ENCODE measurements around the gene PLD2. TPM values are rescaled to one million over a fixed set of nuclear protein-coding genes. Genes with fewer than 3 reads are reported as not detected.
"Not testable (repeated sequence)": the region's sequence is repeated elsewhere in the genome, so short reads cannot be mapped to it uniquely, and the experiment has no call there.

Gene PLD2
- total RNA-seq, 1 donor from 2014 or later = 6.7 TPM

- no peak for DNase-seq (ENCODE audit: low read depth)
These were observed 47.2 kb downstream of the PLD2 start for GRCh38 chr17:4854111-4854681.

DNA sequence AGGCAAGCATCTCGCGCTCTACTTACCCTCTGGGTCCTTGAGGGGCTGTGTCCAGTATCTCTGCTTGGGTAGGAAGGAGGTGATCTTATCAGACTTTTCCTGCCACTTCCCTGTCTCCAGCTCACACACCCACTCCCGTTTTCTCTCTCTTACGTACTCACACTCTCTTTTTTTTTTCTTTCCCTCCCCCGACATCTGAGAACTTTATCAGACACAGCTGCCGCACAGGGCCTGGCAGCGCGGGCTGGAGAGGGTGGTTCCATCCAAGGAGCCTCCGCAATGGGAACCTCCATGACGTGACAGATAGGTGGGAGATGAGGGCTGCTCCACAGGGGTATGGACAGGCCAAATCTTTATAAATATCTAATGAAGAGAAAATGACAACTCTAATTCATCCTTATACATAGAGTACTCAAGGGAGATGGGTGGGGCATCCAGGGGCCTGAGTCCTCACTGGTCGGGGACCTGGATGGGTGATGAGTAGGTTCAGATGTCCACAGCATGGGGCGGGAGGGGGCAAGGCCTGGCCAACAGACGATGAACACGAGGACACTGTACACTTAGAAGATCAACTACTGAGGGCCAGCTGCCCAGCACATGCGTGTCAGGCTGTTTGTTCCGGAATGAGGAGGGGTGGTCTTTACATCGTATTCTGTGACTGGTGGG, 49.5 kb downstream of the PLD2 start:
- DNase-seq (ENCODE audit: low read depth) = no peak

DNA sequence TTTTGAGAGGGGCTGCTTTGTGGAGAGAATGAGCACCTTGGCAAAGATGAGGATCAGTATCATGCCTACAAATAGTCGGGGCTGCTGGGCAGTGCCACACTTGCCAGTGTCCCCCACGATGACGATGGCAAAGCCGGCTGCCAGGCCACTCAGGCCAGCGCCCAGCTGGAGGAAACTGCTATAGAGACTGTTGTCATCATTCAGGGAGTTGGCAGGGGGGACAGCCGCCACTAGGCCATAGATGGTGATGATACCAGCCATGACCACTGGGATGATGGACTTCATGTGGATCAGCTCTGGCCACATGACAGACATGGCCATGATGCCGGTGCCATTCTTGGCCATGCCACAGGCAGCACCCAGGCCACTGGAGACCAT, 50.0 kb downstream of the PLD2 start:
- DNase-seq (ENCODE audit: low read depth) = no peak

GRCh38 chr17:4857347-4857746, 50.4 kb downstream of the PLD2 start:
- not testable (repeated sequence) for DNase-seq (ENCODE audit: low read depth)

- DNase-seq (ENCODE audit: low read depth) = no peak
These were observed 51.3 kb downstream of the PLD2 start for GRCh38 chr17:4858068-4858881.

- DNase-seq (ENCODE audit: low read depth) = no peak
These were observed 51.9 kb downstream of the PLD2 start for GRCh38 chr17:4858882-4859260.

DNA sequence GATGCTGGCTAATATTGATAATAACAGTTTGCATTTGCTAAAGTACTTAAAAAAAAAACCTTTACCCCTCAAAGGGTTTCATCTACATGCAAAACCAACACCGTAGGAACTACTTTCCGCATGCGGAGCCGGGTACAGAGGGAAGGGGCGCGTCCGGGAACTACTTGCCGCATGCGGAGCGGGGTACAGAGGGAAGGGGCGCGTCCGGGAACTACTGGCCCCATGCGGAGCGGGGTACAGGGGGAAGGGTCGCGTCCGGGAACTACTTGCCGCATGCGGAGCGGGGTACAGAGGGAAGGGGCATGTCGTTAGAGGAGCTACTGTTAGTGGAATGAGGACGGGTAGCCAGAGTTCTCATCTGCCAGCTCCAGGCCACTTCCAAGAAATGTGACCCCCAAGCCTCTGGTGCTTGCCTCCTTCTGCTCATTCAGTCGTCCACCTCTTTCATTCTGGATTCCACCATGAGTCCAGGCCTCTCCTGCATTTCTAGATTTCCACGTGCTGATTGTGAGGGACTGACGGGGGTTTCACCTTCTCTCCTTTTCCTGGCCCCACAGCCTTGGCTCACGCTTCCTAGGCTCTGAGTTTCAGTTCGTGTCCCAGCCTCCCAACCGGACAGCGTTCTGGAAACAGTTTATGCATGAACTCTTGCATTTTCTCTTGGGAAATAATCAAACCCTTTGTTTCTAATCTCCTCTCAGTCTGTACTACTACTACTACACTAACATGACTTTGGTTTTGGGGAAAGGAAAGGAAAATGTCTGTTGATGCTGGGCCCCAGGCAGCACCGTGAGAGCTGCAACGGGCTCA, 53.1 kb downstream of the PLD2 start:
- DNase-seq (ENCODE audit: low read depth) = no peak

GRCh38 chr17:4860651-4861050, 53.7 kb downstream of the PLD2 start:
- no peak for DNase-seq (ENCODE audit: low read depth)

DNA sequence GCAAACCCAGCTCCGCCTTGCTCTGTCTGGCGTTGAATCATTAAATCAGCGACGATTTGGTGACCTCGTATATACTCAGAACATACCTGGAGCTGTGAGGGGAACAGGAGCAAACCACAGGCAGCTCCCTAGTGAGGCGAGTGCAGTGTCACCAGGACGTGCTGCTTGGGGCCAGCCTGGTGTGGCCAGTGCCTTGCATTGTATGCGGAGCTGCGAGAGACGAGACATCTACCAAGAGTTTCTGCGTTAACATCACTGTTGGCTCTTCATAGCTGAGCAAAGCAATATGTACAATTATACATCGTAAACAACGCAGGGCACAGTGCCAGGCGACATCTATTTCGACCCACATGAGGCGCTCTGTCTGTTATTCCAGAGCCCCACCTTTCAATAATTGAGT, 54.1 kb downstream of the PLD2 start:
- no peak for DNase-seq (ENCODE audit: low read depth)

DNA sequence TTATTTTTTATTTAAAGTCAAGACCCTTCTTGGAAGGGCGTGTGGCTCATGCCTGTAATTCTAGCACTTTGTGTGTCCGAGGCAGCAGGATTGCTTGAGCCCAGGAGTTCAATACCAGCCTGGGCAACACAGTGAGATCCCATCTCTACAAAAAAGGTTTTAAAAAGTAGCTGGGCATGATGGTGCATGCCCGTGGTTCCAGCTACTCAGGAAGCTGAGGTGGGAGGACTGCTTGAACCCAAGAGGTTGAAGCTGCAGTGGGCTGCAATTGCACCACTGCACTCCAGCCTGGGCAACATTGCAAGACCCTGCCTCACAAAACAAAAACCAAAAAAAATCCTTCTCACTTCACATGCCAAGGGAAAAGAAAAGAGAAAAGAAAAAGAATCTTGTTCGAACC, 55.8 kb downstream of the PLD2 start:
- DNase-seq (ENCODE audit: low read depth) = no peak

DNA sequence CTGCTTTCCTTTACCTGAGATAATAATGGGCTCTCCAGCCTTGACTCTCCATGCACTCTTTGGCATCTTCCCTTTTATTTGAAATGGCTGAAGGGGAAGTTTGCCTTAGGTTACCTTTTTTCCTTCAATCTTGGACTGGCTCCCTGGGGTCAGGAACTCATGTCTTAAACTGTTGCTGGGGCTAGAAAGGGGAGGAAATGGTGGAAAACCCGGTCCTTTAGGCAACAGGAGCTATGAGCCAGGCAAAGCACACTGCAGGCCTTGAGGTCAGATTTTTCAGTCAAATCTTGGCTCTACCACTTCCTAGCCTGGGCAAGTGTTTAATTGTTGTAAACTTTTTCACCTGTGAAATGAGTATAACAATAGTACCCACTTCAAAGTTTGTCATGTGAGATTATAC, 56.4 kb downstream of the PLD2 start:
- no peak for DNase-seq (ENCODE audit: low read depth)

DNA sequence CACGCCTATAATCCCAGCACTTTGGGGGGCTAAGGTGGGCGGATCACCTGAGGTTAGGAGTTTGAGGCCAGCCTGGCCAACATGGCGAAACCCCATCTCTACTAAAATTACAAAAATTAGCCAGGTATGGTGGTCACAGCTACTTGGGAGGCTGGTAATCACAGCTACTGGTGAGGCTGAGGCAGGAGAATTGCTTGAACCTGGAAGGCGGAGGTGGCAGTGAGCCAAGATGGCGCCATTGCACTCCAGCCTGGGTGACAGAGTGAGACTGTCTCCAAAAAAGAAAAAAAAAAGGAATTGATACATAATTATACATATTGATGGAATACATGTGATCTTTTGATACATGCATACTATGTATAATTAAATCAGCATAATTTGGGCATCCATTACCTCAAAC, 60.6 kb downstream of the PLD2 start:
- not testable (repeated sequence) for DNase-seq (ENCODE audit: low read depth)

- not testable (repeated sequence) for DNase-seq (ENCODE audit: low read depth)
These were observed 62.4 kb downstream of the PLD2 start for GRCh38 chr17:4869058-4869998.

DNA sequence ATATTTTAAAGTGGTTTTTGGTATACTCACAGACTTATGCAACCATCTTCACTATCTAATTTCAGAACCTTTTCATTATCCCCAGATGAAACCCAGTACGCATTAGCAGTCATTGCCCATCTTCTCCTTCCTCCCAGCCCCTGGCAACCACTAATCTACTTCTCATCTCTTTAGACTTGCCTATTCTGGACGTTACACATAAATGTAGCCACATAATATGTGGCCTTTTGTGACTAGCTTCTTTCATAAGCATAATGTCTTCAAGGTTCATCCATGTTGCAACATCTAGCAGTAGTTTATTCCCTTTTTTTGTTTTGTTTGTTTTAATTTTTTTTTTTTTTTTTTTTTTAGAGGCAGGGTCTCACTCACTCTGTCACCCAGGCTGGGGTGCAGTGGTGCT, 63.9 kb downstream of the PLD2 start:
- DNase-seq (ENCODE audit: low read depth) = no peak

- DNase-seq (ENCODE audit: low read depth) = no peak
These were observed 65.8 kb downstream of the PLD2 start for GRCh38 chr17:4872786-4873185.

Other genes starting within 250 kb of the PLD2 start
- gene GGT6, start 246.6 kb upstream of the PLD2 start, total RNA-seq = not detected in 2 replicates
- gene SMTNL2, start 222.6 kb upstream of the PLD2 start, total RNA-seq = 0.08 and 0.10 TPM in 2 replicates
- not detected in 2 replicates for gene ALOX15, start 165.5 kb upstream of the PLD2 start, total RNA-seq
- gene PELP1, start 103.0 kb upstream of the PLD2 start, total RNA-seq = 31.3 and 52.0 TPM in 2 replicates
- 7.8 and 10.8 TPM in 2 replicates for gene ARRB2, start 96.5 kb upstream of the PLD2 start, total RNA-seq
- 31.0 and 32.7 TPM in 2 replicates for gene MED11, start 75.7 kb upstream of the PLD2 start, total RNA-seq
- gene ZMYND15, start 67.3 kb upstream of the PLD2 start, total RNA-seq = 0.05 TPM in 1 of 2 replicates, not detected in the other
- 0.57 and 1.1 TPM in 2 replicates for gene CXCL16, start 67.2 kb upstream of the PLD2 start, total RNA-seq
- not detected in 2 replicates for gene TM4SF5, start 35.3 kb upstream of the PLD2 start, total RNA-seq
- 0.73 TPM in 1 of 2 replicates, not detected in the other for gene VMO1, start 20.8 kb upstream of the PLD2 start, total RNA-seq
- not detected in 2 replicates for gene GLTPD2, start 18.2 kb upstream of the PLD2 start, total RNA-seq
- gene PSMB6, start 11.0 kb upstream of the PLD2 start, total RNA-seq = 185 and 231 TPM in 2 replicates
- gene MINK1, start 26.2 kb downstream of the PLD2 start, total RNA-seq = 17.6 and 18.1 TPM in 2 replicates
- 0.42 and 0.94 TPM in 2 replicates for gene C17orf107, start 92.4 kb downstream of the PLD2 start, total RNA-seq
- gene CHRNE, start 95.9 kb downstream of the PLD2 start, total RNA-seq = not detected in 2 replicates
- not detected in 2 replicates for gene GP1BA, start 125.1 kb downstream of the PLD2 start, total RNA-seq
- 87.4 and 100 TPM in 2 replicates for gene SLC25A11, start 132.9 kb downstream of the PLD2 start, total RNA-seq
- 40.1 and 53.3 TPM in 2 replicates for gene RNF167, start 133.1 kb downstream of the PLD2 start, total RNA-seq
- 1,067 and 1,213 TPM in 2 replicates for gene PFN1, start 141.4 kb downstream of the PLD2 start, total RNA-seq
- 833 and 1,073 TPM in 2 replicates for gene ENO3, start 144.0 kb downstream of the PLD2 start, total RNA-seq
- 114 and 133 TPM in 2 replicates for gene SPAG7, start 160.7 kb downstream of the PLD2 start, total RNA-seq
- gene CAMTA2, start 180.5 kb downstream of the PLD2 start, total RNA-seq = 13.7 and 23.8 TPM in 2 replicates
- 0.62 TPM in 1 of 2 replicates, not detected in the other for gene INCA1, start 190.4 kb downstream of the PLD2 start, total RNA-seq
- 146 and 162 TPM in 2 replicates for gene KIF1C, start 190.8 kb downstream of the PLD2 start, total RNA-seq
- not detected in 2 replicates for gene SLC52A1, start 228.3 kb downstream of the PLD2 start, total RNA-seq

Data from myocyte (in vitro differentiated cells).